HG03565 (cell line): ENCODE data around the gene OTUB2.

ENCODE experiments used
- ATAC-seq: cut with Tn5 transposase; IDR thresholded peaks from one replicate; pipeline ENCODE4 v1.9.1; 2021; ENCODE audit warnings: mild to moderate bottlenecking, moderate library complexity; ENCODE audit not compliant: unreplicated experiment

The OTUB2 gene

GRCh38 chr14:93996130-93996695, 29.9 kb upstream of the OTUB2 start:
- ATAC-seq = no peak

DNA sequence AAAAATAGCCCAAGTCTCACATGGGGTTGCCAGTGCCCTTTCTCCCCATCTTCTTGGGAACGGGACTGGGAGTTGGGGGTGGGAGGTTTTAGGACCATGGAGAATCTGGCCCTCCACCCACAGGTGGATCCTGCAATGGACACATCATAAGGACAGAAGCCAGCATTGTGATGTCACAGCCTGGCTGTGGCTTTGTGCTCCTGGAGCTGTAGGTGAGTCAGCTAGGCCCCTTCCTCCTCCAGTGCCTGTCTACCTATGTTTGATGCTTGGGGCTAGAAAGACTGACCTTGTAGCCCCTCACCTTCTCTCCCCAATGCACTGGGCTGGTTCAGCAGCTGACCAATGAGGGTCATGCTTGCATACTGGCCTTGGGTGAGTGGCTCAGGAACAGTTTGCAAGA, 29.1 kb upstream of the OTUB2 start, which contains the start of gene CCDC197:
TSS of gene CCDC197 (plus strand) at position 220 of the 400 bp plus-strand sequence. CDS start 831 bp downstream, outside the sequence.
- no peak for ATAC-seq

DNA sequence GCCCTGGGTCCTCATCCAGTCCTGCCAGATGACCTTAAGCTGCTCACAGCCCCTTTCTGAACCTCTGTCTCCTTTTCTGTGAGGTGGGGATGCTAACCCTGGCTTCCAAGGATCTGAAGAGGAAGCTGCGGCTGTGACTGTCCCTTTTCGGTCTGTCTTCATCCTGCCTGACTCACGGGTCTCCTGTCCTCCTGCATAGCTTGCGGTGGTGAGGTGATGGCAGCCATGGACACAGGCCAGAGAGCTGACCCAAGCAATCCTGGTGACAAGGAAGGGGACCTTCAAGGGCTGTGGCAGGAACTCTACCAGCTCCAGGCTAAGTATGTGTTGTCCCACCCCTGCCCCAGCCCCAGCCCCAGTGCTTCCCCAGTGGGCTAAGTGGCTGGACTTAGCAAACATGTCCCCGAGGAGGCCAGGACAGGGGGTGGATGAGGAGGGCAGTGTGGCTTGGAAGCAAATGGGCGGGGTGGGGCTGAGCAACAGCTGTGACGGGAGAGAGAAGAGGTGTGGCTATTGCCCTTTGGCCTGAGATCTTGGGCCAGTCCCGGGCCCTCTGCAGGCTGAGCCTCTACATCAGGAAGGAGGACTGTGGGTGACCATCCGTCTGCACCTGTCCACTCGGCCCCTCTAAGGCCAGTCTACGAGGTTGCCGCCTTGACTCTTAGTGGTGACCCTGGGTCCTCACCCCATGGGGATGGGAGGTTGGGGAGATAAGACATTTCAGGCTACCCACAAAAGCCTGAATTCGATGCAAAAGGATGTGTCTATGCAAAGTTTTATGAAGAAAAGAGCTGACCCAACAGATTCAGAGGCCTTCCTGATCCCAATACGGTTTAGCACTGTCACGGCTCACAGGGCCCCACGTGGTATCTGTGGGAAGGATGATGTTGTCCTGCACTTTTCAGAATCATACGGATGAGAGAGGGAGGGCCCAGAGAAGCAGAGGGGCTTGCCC, 27.9 kb upstream of the OTUB2 start:
- ATAC-seq = no peak

GRCh38 chr14:93998871-93999403, 27.2 kb upstream of the OTUB2 start:
- no peak for ATAC-seq

GRCh38 chr14:93999573-93999972, 26.6 kb upstream of the OTUB2 start:
- no peak for ATAC-seq

DNA sequence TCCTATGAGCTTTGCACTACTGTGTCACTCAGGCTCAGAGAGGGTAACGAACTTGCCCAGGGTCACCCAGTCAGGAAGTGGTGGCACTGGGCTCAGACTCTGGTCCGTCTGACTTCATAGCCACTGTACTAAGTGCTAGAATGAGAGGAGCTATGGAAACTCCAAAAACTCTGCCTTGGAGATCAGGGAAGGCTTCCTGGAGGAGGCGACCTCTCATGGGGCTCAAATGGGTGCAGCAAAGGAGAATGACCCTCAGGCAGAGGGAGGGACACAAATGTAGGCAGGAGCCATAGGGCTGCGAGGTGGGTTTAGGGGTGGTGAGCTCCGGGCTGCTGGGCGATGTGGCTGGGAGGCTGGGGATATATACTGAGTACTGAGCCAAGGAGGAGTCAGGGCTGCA, 25.9 kb upstream of the OTUB2 start:
- ATAC-seq = no peak

DNA sequence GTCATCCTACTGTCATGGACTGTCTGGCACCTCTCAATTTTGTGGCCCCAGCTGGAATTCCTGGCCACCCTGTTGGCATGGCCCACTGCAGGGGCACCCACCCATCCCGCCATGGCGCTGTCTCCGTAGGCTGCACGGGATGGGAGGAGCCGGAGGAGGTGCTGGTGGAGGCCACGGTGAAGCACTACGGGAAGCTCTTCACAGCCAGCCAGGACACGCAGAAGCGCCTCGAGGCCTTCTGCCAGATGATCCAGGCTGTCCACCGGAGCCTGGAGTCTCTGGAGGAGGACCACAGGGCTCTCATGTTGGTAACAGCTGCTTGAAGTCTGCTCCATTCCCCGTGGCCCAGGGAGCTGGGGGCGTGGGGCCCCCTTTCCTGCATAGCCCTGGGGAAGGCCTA, 25.1 kb upstream of the OTUB2 start:
- no peak for ATAC-seq

- ATAC-seq = peak; percentile 51
Observed at GRCh38 chr14:94001501-94002396, 24.4 kb upstream of the OTUB2 start.

GRCh38 chr14:94003397-94003796, 22.7 kb upstream of the OTUB2 start:
- ATAC-seq = no peak

GRCh38 chr14:94004015-94004414, 22.1 kb upstream of the OTUB2 start:
- ATAC-seq = no peak

- no peak for ATAC-seq
Observed at GRCh38 chr14:94005324-94006073, 20.6 kb upstream of the OTUB2 start.

GRCh38 chr14:94008234-94008633, 17.9 kb upstream of the OTUB2 start:
- ATAC-seq = no peak

- ATAC-seq = no peak
Observed at GRCh38 chr14:94009767-94010166, 16.4 kb upstream of the OTUB2 start.

DNA sequence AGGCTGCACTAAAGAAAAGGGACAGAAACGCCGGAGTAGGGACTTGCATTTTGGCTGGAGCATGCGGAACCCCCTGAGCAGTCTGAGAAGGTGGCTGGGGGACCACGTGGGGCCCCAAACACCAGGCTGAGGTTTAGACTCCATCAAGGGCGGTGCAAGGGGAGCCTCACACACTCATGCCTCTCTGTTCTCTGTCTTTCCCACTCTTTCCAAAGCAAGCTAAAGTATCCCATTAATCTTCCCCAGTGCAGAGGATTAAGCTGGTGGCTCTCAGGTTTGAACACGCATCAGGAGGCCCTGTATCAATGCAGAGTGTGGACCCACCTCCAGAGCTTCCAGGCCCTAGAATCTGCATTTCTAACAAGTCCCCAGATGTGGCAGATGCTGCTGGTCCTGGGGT, 15.5 kb upstream of the OTUB2 start:
- no peak for ATAC-seq

- ATAC-seq = peak; percentile 41
Observed at GRCh38 chr14:94011795-94012194, 14.3 kb upstream of the OTUB2 start.

GRCh38 chr14:94014382-94014781, 11.8 kb upstream of the OTUB2 start:
- no peak for ATAC-seq

- no peak for ATAC-seq
Observed at GRCh38 chr14:94015223-94015622, 10.9 kb upstream of the OTUB2 start.

GRCh38 chr14:94016446-94016976, 9.6 kb upstream of the OTUB2 start:
- no peak for ATAC-seq

DNA sequence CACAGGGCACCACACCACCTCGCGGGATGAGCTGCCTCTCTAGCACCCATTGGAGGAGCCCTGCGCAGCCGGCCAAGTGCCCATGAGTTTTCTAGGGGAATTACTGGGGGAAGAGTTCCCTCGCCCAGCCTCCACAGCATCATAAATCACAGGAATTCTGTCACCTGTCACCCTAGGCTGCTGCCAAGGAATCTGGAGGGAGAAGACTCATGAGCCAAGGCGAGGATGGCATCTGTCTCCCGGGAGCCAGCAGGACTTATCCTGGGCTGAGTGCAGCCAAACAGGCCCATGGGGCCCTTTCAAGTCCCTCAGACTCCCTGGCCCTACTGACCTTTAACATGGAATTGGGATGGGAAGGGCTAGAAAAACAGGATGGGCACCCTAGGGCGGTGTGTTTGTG, 7.8 kb upstream of the OTUB2 start:
- ATAC-seq = no peak

DNA sequence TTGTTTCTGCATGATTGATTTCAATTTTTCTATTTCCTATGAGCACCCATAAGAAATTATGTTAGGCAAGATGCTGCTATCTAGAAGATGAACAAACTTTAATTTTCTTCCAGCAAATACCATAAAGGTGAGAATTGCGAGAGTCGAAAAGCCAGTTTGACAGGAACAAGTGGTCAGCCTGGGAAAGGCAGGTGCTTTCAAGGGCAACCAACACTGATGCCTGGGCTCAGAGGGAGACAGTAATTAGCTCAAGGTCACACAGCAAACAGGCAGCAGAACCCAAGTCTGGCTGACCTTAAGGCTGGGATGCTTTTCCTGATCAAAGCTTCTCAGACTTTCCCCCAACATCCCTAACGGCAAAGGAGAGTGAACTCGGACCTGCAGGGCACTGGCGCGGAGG, 6.8 kb upstream of the OTUB2 start:
- no peak for ATAC-seq
